Left hindlimb (tissue), 1 donor: ENCODE results near the gene TMEM267.
"Not testable (repeated sequence)": the region's sequence is repeated elsewhere in the genome, so short reads cannot be mapped to it uniquely, and the experiment has no call there.

ENCODE experiments used
- DNase-seq: peaks from one replicate; pipeline ENCODE4 v3.0.0-alpha.2; 2018

TMEM267 gene

GRCh38 chr5:43483298-43484105, at the start of gene TMEM267:
TSS of gene TMEM267 (minus strand) at chr5:43483865. CDS start at chr5:43453969, 29,896 bp downstream.
- peak; percentile 96 for DNase-seq

- no peak for DNase-seq
Observed at GRCh38 chr5:43530648-43531047, 47.0 kb upstream of the TMEM267 start.

DNA sequence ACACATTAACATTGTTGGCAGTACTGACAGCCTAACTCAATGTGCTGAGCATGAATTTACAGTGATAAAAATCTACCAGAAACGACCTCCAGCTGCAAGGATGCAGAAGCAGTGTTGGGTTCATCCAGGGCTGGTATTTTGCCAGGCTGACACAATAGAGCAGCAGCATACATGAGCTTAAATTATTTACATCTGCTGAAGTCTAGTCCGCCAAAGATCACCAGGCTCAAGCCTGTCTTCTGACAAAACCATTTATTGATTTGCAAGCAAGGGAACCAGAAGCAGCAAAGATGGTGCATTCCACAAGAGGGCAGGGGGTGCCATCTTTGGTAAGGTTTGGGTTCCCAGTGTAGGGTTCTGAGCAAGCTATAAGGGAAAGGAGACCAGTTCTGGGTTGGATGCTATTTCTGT, 40.0 kb upstream of the TMEM267 start:
- DNase-seq = no peak

DNA sequence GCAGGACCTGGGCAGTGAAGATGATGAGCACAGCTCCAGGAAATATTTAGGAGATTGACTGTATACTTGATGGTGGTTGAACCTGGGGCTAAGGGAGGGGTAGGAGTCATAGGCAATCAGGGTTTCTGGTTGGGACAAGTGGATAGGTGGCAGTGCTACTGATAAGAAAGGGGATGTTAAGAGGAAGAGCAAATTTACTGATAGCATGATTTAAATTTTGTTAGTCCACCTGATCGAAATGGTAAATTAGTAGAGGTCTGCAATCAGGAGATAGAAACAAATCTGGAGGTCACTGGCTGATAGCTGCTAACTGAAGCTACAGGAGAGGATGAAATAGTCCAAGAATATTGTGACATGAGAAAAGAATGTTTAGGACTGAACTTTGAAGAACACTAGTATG, 37.0 kb upstream of the TMEM267 start:
- no peak for DNase-seq

GRCh38 chr5:43515678-43516048, 32.0 kb upstream of the TMEM267 start:
- DNase-seq = no peak

DNA sequence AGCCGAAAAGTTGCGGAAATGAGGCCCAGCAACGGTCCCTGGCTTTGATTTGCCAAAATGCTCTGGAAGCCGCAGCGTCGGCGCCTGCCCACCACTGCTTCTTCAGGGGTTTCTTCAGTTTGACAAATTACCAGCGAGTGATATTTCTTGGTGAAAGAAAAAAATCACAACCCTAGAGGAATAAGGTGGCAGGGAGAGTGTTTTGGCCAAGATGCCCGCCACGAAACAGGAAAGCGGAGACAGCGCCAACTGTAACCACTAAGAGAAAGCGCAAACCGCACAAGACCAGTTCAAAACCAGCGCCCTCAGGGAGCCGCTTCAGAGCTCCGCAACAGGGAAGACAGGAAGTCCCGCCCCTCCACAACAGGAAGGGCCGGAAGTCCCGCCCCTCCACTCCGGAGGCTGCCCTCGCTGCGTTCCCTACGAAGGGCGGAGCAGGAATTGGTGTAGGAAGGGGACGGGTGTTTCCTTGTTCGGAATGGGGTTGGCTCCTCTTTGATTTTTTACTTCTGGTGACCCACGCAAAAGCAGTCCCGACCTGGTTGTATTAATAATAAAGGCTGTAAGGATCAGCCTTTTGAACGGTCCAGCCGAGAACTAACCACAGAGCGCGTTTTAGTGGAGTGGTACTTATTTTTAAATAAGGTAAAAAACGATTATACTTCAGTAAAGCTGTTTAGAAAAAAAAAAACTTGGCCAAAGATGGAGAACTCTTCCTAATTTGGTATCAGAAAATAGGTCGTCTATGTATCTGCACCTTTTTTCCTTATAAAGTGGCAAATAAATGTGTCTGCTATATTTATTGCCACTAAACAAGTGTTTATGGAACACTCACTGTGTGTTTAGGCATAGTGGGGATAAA, 31.4 kb upstream of the TMEM267 start, which contains the start of gene C5orf34:
C5orf34 (minus strand) TSS at position 333 of the 862 bp plus-strand sequence. CDS start 5,809 bp downstream, outside the sequence.
- DNase-seq = peak; percentile 98

GRCh38 chr5:43514471-43514815, 30.8 kb upstream of the TMEM267 start:
- DNase-seq = no peak

DNA sequence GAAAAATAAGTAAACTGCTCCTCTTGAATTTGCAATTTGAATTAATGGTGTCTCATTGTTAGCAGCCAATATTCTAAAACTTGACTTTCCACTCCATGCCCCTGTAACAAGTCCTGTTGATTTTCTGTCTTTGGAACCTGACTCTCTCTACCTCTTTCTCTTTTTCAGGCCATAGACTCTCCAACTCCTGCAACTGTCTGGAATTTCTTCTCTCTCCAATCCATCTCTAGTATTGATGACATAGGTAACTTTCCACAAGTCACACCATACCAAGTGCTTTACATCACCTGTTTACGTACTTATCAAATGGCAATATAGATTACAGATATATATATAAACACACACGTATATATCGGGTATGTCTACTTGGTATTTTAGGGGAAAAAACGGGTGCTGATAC, 30.4 kb upstream of the TMEM267 start:
- no peak for DNase-seq

DNA sequence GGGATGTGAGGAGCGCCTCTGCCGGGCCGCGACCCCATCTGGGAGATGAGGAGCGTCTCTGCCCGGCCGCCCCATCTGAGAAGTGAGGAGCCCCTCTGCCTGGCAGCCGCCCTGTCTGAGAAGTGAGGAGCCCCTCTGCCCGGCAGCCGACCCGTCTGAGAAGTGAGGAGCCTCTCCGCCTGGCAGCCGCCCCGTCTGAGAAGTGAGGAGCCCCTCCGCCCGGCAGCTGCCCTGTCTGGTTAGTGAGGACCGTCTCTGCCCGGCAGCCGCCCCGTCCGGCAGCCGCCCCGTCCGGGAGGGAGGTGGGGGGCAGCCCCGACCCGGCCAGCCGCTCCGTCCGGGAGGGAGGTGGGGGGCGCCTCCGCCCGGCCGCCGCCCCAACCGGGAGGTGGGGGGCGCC, 27.4 kb upstream of the TMEM267 start:
- DNase-seq = not testable (repeated sequence)

GRCh38 chr5:43498581-43498980, 14.9 kb upstream of the TMEM267 start:
- DNase-seq = no peak

DNA sequence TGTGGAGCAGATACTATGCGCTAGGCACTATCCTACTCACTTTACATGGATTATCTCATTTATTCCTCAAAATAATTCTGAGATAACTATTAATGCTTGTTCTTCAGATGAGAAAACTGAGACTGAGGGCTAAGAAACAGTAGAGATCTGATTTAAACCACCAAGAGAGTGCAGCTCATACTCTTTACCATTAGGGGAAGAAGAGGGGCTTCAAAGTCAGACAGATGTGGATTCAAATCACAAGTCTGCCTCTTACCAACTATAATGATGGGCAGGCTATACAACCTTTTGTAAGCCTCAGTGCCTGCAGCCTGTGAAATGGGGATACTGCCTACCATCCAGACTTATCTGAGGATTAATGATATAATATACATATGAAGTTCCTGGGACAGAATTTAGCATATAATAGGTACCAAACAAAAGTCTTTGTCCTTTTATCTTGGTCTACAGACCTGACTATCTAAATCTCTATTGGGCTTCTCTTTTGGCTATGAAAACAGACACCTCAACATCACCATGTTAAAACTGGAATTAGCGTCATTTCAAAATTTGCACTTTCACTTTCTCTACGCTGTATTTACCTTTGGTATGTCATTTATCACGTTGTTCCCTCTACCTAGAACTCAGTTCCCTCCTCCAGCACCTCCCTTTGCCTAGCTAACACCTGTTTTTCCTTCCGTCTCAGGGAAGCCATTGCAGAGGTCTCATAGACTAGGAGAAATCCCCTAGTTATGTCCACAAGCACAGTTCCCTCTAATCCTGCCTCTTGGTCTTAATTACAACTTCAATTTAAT, 13.8 kb upstream of the TMEM267 start:
- no peak for DNase-seq

DNA sequence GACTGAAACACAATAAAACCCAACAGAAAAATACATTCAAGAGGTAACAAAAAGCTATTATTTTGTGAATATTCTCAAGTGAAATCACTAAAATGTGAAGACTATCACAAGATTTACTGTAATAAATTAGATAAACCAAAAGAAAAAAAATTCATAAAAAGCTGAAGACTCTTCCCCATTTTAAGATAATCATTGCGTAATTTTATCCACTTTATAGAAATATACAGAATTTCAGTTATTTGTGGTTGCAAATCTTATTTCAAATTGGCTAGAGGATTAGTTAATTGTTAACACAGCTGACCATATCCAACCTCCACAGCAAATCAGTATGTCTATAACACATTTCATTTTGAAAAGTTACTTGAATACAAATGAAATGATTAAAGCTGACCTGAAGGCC, 7.7 kb upstream of the TMEM267 start:
- DNase-seq = no peak

DNA sequence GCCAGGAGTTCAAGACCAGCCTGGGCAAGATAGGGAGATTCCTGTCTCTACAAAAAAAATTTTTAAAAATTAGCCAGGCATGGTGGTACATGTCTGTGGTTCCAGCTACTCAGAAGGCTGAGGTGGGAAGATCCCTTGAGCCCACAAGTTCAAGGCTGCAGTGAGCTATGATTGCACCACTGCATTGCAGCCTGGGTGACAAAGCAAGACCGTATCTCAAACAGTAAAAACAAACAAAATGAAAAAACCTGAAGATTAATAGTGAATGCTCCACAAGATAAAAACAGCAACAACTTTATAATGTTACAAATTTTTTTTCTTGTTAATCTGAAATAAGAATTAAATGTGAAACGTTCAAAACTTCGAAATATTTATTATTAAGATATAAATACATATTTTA, 2.7 kb upstream of the TMEM267 start:
- no peak for DNase-seq

- no peak for DNase-seq
Observed at GRCh38 chr5:43485406-43485805, 1.7 kb upstream of the TMEM267 start.

DNA sequence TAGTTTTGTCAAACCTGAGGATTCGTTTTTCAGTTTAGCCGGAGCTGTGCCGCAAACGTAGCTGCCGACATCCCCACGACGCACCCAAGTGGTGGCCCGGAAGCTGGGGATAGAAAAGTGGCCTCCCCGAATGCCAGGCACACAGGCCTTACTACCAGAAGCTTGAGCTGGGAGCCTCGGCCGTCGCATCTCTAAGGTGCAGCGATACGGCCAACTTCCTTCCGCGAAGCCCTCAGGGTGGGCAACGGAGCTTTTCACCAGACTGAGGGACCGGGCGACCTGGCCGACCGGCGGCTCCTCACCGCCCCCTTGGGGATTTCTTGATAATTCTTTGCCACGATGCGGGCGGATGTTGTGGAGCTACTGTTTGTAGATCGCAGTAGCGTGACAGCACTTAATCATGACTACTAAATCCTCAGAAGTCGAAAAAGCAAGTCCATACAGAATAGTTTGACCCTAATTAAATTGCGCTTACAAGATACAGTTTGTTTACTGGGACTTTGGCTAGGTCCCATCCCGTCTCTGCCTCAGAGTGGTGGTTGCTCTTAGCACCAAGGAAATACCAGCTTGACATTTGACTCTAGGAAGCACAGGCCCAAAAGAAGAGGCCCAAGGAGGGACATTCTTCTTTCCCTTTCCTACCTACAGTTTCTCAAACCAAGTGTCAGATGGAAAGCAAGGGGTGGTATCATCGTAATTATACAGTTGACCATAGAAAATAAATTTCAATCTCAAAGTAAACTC, 613 bp upstream of the TMEM267 start:
- peak; percentile 89 for DNase-seq

- no peak for DNase-seq
Observed at GRCh38 chr5:43482490-43483297, 971 bp downstream of the TMEM267 start.

GRCh38 chr5:43469671-43470391, 13.8 kb downstream of the TMEM267 start:
- no peak for DNase-seq

DNA sequence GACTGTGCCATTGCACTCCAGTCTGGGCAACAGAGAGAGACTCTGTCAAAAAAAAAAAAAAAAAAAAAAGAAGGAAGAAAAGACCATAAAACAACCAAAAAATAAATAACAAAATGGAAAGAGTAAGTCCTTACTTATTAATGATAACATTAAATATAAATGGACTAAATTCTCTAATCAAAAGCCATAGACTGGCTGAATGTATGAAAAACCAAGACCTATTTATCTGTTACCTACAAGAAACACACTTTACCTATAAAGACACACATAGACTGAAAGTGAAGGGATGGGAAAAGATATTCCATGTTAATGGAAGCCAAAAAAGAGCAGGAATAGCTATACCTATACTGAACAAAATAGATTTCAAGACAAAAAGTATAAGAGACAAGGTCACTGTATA, 16.6 kb downstream of the TMEM267 start:
- DNase-seq = no peak

- DNase-seq = not testable (repeated sequence)
Observed at GRCh38 chr5:43465455-43465854, 18.2 kb downstream of the TMEM267 start.

DNA sequence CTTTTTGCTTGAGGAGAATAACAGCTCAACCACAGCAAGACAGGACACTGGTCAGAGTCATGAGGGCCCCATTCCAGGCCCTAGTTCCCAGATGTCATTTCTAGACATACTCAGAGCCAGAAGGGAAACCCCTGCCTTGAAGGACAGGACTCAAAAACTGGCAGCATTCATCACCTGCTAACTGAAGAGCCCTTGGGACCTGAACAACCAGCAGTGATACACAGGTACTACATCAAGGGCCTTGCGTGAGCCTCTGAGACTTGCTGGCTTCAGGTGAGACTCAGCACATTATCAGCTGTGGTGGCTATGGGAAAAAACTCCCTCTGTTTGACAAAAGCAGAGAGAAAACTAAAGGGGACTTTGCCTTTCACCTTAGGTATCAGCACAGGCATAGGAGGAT, 22.6 kb downstream of the TMEM267 start:
- no peak for DNase-seq

- DNase-seq = no peak
Observed at GRCh38 chr5:43456556-43456955, 27.1 kb downstream of the TMEM267 start.
